ENCODE data around the gene CALM1. TPM values are rescaled to one million over a fixed set of nuclear protein-coding genes. Genes with fewer than 3 reads are reported as not detected.

The CALM1 gene
- total RNA-seq, 1 donor from 2014 or later = 347 TPM

DNA sequence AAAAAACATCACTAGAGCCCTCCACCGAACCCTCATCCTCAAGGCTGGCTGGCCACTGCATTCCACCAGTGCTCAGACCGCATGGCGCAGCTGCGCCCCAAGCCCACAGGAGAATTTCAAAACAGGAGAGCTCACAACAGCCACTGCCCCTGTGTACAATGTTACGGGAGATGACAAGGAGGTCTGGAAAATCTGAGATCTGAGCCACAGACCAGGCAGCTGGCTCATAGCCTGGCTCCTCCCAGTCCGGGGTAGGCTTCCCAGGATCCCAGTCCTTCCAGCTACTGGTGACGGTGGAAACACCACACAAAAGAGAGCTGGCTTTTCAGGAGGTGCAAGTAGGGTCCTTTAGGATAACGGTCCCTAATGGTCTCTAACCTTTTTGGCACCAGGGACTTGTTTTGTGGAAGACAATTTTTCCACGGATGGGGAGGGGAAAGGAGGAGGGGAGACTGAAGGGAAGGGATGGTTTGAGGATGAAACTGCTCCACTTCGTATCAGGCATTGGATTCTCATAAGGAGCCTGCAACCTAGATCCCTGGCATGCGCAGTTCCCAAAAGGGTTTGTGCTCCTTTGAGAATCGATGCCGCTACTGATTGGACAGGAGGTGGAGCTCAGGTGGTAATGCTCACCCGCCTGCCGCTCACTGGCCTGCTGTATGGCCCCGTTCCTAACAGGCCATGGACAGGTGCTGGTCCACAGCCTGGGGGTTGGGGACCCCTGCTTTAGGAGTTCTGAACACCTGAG lies 42.1 kb upstream of the CALM1 start:
- FAIRE-seq (no peak), DNase-seq (ENCODE audit: low read depth) (no peak)
- Mint-ChIP-seq H3K4me3 (ENCODE audit: unreplicated experiment) (no peak overlapping the region), H3K4me1 (ENCODE audit: low read depth, unreplicated experiment) (no peaks in the 10 kb centered on the region), H3K27me3 (ENCODE audit: low read depth, unreplicated experiment) (no peaks in the 10 kb centered on the region), H3K9me3 (ENCODE audit: unreplicated experiment) (no peaks in the 10 kb centered on the region), H3K27ac (ENCODE audit: unreplicated experiment) (no peak overlapping the region), H3K36me3 (ENCODE audit: low read depth, unreplicated experiment) (no peaks in the 10 kb centered on the region)
- Histone ChIP-seq H3K9ac (ENCODE audit: low read length) (no peak overlapping the region), H3K27ac (ENCODE audit: low read depth, low read length) (no peak overlapping the region), H2AFZ (ENCODE audit: low read depth, low read length) (no peak overlapping the region), H3K36me3 (ENCODE audit: insufficient read depth, low read length) (no peaks in the 10 kb centered on the region), H3K9me3 (ENCODE audit: insufficient read depth, low read depth, low read length) (no peaks in the 10 kb centered on the region), H3K4me3 (ENCODE audit: insufficient read depth, low read depth, low read length) (no peak overlapping the region), H3K4me1 (ENCODE audit: insufficient read depth, low read length) (no peaks in the 10 kb centered on the region), H3K27me3 (ENCODE audit: insufficient read depth, low read length) (peaks cover 3% of the 10 kb centered on the region), H3K79me2 (ENCODE audit: insufficient read depth, low read length) (no peaks in the 10 kb centered on the region), H4K20me1 (ENCODE audit: insufficient read depth, low read length) (no peaks in the 10 kb centered on the region), H3K4me2 (ENCODE audit: low read length) (no peak overlapping the region)
- TF ChIP-seq, protein P1, sequence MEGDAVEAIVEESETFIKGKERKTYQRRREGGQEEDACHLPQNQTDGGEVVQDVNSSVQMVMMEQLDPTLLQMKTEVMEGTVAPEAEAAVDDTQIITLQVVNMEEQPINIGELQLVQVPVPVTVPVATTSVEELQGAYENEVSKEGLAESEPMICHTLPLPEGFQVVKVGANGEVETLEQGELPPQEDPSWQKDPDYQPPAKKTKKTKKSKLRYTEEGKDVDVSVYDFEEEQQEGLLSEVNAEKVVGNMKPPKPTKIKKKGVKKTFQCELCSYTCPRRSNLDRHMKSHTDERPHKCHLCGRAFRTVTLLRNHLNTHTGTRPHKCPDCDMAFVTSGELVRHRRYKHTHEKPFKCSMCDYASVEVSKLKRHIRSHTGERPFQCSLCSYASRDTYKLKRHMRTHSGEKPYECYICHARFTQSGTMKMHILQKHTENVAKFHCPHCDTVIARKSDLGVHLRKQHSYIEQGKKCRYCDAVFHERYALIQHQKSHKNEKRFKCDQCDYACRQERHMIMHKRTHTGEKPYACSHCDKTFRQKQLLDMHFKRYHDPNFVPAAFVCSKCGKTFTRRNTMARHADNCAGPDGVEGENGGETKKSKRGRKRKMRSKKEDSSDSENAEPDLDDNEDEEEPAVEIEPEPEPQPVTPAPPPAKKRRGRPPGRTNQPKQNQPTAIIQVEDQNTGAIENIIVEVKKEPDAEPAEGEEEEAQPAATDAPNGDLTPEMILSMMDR (IDR thresholded peaks at IDR 0.05; ENCODE audit: insufficient read depth, low read depth, low read length) = no peak
- no peak for TF ChIP-seq EZH2 (IDR thresholded peaks at IDR 0.05; ENCODE audit: insufficient read depth, low read length)

DNA sequence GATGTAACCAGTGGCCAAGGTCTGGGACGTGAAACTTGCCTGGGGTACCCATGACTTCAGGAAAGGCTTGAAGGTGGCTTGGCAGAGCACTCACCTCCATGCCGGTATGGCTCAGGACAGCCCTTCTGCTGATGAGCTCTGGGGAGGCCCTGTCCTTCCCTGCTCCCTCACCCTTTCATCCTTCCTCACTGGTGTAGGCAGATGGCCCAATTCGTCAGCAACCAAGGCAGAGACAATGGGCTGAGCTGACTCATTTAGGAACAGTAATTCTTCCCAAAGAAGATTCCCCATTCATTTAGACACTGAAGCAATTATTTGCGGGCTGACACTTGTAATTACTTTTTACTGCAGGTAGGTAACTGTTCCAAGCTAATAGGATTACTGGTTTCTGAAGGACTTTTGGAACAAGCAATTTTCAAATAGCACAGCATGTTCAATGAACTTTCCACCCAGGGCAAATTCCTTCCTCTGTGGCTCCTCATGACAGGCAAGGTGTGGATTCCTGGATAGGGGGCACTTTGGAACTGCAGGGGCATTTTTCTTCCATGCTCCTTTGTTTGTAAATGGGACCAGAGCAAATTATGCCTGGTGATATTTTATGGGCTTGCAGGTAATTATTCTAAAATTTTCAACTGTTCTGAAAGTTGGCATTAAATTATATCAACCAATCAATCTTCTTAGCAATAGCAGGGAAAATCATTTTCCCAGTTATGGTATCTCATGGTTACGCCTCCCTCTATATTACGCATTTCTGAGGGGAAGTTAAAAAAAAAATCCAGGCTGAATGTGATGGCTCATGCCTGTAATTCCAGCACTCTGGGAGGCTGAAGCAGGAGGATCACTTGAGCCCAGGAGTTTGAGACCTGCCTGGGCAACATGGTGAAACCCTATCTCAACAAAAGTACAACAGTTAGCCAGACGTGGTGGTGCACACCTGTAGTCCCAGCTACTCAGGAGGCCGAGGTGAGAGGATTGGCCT lies 41.0 kb upstream of the CALM1 start:
- no peaks in the 10 kb centered on the region for H3K36me3 Mint-ChIP-seq (ENCODE audit: low read depth, unreplicated experiment)
- no peak for FAIRE-seq
- H3K27ac Mint-ChIP-seq (ENCODE audit: unreplicated experiment) = no peak overlapping the region
- Histone ChIP-seq H3K36me3 (ENCODE audit: insufficient read depth, low read length) (no peaks in the 10 kb centered on the region), H4K20me1 (ENCODE audit: insufficient read depth, low read length) (no peaks in the 10 kb centered on the region), H3K9me3 (ENCODE audit: insufficient read depth, low read depth, low read length) (no peaks in the 10 kb centered on the region), H3K9ac (ENCODE audit: low read length) (no peak overlapping the region), H3K79me2 (ENCODE audit: insufficient read depth, low read length) (no peaks in the 10 kb centered on the region), H3K4me2 (ENCODE audit: low read length) (no peak overlapping the region), H2AFZ (ENCODE audit: low read depth, low read length) (no peak overlapping the region), H3K27me3 (ENCODE audit: insufficient read depth, low read length) (peaks cover 3% of the 10 kb centered on the region), H3K4me1 (ENCODE audit: insufficient read depth, low read length) (no peaks in the 10 kb centered on the region), H3K27ac (ENCODE audit: low read depth, low read length) (no peak overlapping the region), H3K4me3 (ENCODE audit: insufficient read depth, low read depth, low read length) (no peak overlapping the region)
- TF ChIP-seq, protein P1 (IDR thresholded peaks at IDR 0.05; ENCODE audit: insufficient read depth, low read depth, low read length) = no peak
- TF ChIP-seq EZH2 (IDR thresholded peaks at IDR 0.05; ENCODE audit: insufficient read depth, low read length) = no peak
- DNase-seq (ENCODE audit: low read depth) = no peak
- no peaks in the 10 kb centered on the region for H3K27me3 Mint-ChIP-seq (ENCODE audit: low read depth, unreplicated experiment)
- no peak overlapping the region for H3K4me3 Mint-ChIP-seq (ENCODE audit: unreplicated experiment)
- no peaks in the 10 kb centered on the region for H3K9me3 Mint-ChIP-seq (ENCODE audit: unreplicated experiment)
- no peaks in the 10 kb centered on the region for H3K4me1 Mint-ChIP-seq (ENCODE audit: low read depth, unreplicated experiment)

Data from astrocyte (in vitro differentiated cells and primary cell).